Renal cortical epithelial cell (primary cell): ENCODE measurements around the gene NCAPG2. TPM values are rescaled to one million over a fixed set of nuclear protein-coding genes. Genes with fewer than 3 reads are reported as not detected.
A peak's percentile ranks its signal among the peaks of the same experiment; 100 is the strongest.

Experiments used
- DNase-seq: peaks from one replicate; pipeline ENCODE4 v3.0.0-alpha.2; 2011; ENCODE audit warnings: low read depth
- total RNA-seq: library from RNA; depleted of rRNA; stranded (reverse); fragments of >200 nt; gene quantifications from 2 replicates; pipeline ENCODE4 v1.2.3, GENCODE V29; 2014

Gene NCAPG2
- total RNA-seq, 1 donor from 2014 or later: 6.1 TPM

GRCh38 chr7:158733220-158733519 is 28.6 kb upstream of the NCAPG2 start:
- peak; percentile 14 for DNase-seq

GRCh38 chr7:158732494-158733219 is 28.1 kb upstream of the NCAPG2 start:
- no peak for DNase-seq

- no peak for DNase-seq
Observed at GRCh38 chr7:158731761-158732160, 27.2 kb upstream of the NCAPG2 start.

GRCh38 chr7:158730383-158731346 is 26.1 kb upstream of the NCAPG2 start:
- DNase-seq: no peak

- no peak for DNase-seq
Observed at GRCh38 chr7:158729646-158730382, 25.2 kb upstream of the NCAPG2 start.

GRCh38 chr7:158728911-158729645 is 24.5 kb upstream of the NCAPG2 start:
- DNase-seq: no peak

- DNase-seq: no peak
Observed at GRCh38 chr7:158727690-158728089, 23.1 kb upstream of the NCAPG2 start.

- DNase-seq: no peak
Observed at GRCh38 chr7:158726277-158726807, 21.7 kb upstream of the NCAPG2 start.

GRCh38 chr7:158725506-158725800 is 20.8 kb upstream of the NCAPG2 start:
- DNase-seq: no peak

- no peak for DNase-seq
Observed at GRCh38 chr7:158724658-158725505, 20.3 kb upstream of the NCAPG2 start.

GRCh38 chr7:158723714-158724385 is 19.2 kb upstream of the NCAPG2 start:
- DNase-seq: no peak

- no peak for DNase-seq
Observed at GRCh38 chr7:158723266-158723665, 18.7 kb upstream of the NCAPG2 start.

GRCh38 chr7:158722574-158723237 is 18.1 kb upstream of the NCAPG2 start:
- no peak for DNase-seq

GRCh38 chr7:158720112-158720511 is 15.5 kb upstream of the NCAPG2 start:
- DNase-seq: no peak

- no peak for DNase-seq
Observed at GRCh38 chr7:158716802-158717201, 12.2 kb upstream of the NCAPG2 start.

- DNase-seq: no peak
Observed at GRCh38 chr7:158710651-158711102, 6.1 kb upstream of the NCAPG2 start.

GRCh38 chr7:158707610-158708009 is 3.0 kb upstream of the NCAPG2 start:
- DNase-seq: no peak

- DNase-seq: no peak
Observed at GRCh38 chr7:158706710-158707590, 2.3 kb upstream of the NCAPG2 start.
